HG03575 (cell line): ENCODE results near the gene C10orf95.

Experiments
- ATAC-seq: cut with Tn5 transposase; IDR thresholded peaks from one replicate; pipeline ENCODE4 v1.9.1; 2021; ENCODE audit not compliant: unreplicated experiment, insufficient number of reproducible peaks, low FRiP score; ENCODE audit errors: extremely low read depth

Gene C10orf95

GRCh38 chr10:102420714-102421506 lies 30.4 kb downstream of the C10orf95 start, which contains the start of gene FBXL15:
Gene FBXL15, plus strand, starts transcription at chr10:102420836. Its CDS starts 294 bp downstream, at chr10:102421130.
- ATAC-seq, result peak; percentile 37

- no peak for ATAC-seq
These were observed 31.1 kb downstream of the C10orf95 start for GRCh38 chr10:102420181-102420713.

GRCh38 chr10:102419269-102420180 lies 31.8 kb downstream of the C10orf95 start:
- no peak for ATAC-seq

- no peak for ATAC-seq
These were observed 32.6 kb downstream of the C10orf95 start, which contains the start of gene PSD for GRCh38 chr10:102418622-102419268. Gene PSD, minus strand, starts transcription at chr10:102418785. Its CDS starts 1,747 bp downstream, at chr10:102417038.

GRCh38 chr10:102416695-102417094 lies 34.6 kb downstream of the C10orf95 start:
- ATAC-seq, result no peak

GRCh38 chr10:102416283-102416682 lies 35.1 kb downstream of the C10orf95 start:
- no peak for ATAC-seq

- no peak for ATAC-seq
These were observed 36.6 kb downstream of the C10orf95 start for GRCh38 chr10:102414749-102415148.

- no peak for ATAC-seq
These were observed 37.4 kb downstream of the C10orf95 start for GRCh38 chr10:102413806-102414561.

GRCh38 chr10:102413053-102413705 lies 38.2 kb downstream of the C10orf95 start:
- no peak for ATAC-seq

- ATAC-seq, result no peak
These were observed 39.0 kb downstream of the C10orf95 start for GRCh38 chr10:102412293-102412692.

GRCh38 chr10:102411341-102412255 lies 39.7 kb downstream of the C10orf95 start:
- ATAC-seq, result no peak

- no peak for ATAC-seq
These were observed 40.8 kb downstream of the C10orf95 start for GRCh38 chr10:102410429-102411073.

GRCh38 chr10:102409604-102410428 lies 41.5 kb downstream of the C10orf95 start:
- ATAC-seq, result no peak

- ATAC-seq, result no peak
These were observed 42.4 kb downstream of the C10orf95 start for GRCh38 chr10:102408728-102409603.
